Testis (tissue), 3 donors: ENCODE results near the gene RNF220. TPM values are rescaled to one million over a fixed set of nuclear protein-coding genes. Genes with fewer than 3 reads are reported as not detected.
"Not testable (repeated sequence)": the region's sequence is repeated elsewhere in the genome, so short reads cannot be mapped to it uniquely, and the experiment has no call there.

Source experiments
- DNase-seq: peaks from one replicate; pipeline ENCODE4 v3.0.0-alpha.2; 2019
- H3K27ac ChIP-seq, 2 donors: fragments of 200-600 bp; sonication (generic); one replicate each; pipeline ENCODE4 v1.5.1; 2019
- H3K27me3 ChIP-seq: fragments of 200-600 bp; sonication (generic); one replicate; pipeline ENCODE4 v1.5.1; 2019
- H3K36me3 ChIP-seq: fragments of 200-600 bp; sonication (generic); one replicate; pipeline ENCODE4 v1.5.1; 2017; ENCODE audit warnings: low read depth; ENCODE audit errors: missing control alignments
- H3K4me1 ChIP-seq: fragments of 200-600 bp; sonication (generic); one replicate; pipeline ENCODE4 v1.5.1; 2019
- H3K4me3 ChIP-seq, 2 donors: fragments of 200-600 bp; sonication (generic); one replicate each; pipeline ENCODE4 v1.5.1; 2017 to 2019
- H3K9me3 ChIP-seq: fragments of 200-600 bp; sonication (generic); one replicate; pipeline ENCODE4 v1.5.1; 2017
- POLR2A ChIP-seq: fragments of 450-650 bp; IDR thresholded peaks from one replicate; pipeline ENCODE4 v1.6.1; 2017; ENCODE audit warnings: antibody characterized with exemption, mild to moderate bottlenecking, moderate library complexity
- WGBS, 2 donors: methylation state at CpG; one replicate each; pipeline ENCODE4 v1.1.5; 2018; 5-methylcytosine and 5-hydroxymethylcytosine counted together
- intact Hi-C: fragments of 100-400 bp; cut with DNase I; formaldehyde crosslinking; loops from one replicate; pipeline ENCODE4 v1.15.1; 2023; ENCODE audit warnings: low total_unique reads
- polyA plus RNA-seq: library from polyadenylated mRNA; stranded (reverse); fragments of 350-450 nt; fragmentation: Illumina TruSeq; extraction: RNeasy Lipid Tissue Mini Kit (QIAGEN cat#74804); gene quantifications from one replicate; pipeline ENCODE4 v1.2.3, GENCODE V29; 2014; ENCODE audit warnings: low read depth, low replicate concordance; ENCODE audit not compliant: insufficient read depth
- total RNA-seq, 2 donors: library from RNA; depleted of rRNA; stranded (reverse); fragments of >200 nt; gene quantifications; one replicate each; pipeline ENCODE4 v1.2.3, GENCODE V29; 2016
- TF ChIP-seq, protein P1 (sequence below), 3 experiments: fragments of 450-650 bp in 2 of 3; fragments of 200-600 bp in 1 of 3; sonication (generic) in 1 of 3; IDR thresholded peaks; one replicate each; pipeline ENCODE4 v1.5.1; 2016 to 2019; ENCODE audit warnings: antibody characterized with exemption in 3 of 3, mild to moderate bottlenecking in 2 of 3, moderate library complexity in 1 of 3

The RNF220 gene
- total and polyA plus RNA-seq, 3 donors from 2014 or later = 99.3 to 148 (median 126) TPM

DNA sequence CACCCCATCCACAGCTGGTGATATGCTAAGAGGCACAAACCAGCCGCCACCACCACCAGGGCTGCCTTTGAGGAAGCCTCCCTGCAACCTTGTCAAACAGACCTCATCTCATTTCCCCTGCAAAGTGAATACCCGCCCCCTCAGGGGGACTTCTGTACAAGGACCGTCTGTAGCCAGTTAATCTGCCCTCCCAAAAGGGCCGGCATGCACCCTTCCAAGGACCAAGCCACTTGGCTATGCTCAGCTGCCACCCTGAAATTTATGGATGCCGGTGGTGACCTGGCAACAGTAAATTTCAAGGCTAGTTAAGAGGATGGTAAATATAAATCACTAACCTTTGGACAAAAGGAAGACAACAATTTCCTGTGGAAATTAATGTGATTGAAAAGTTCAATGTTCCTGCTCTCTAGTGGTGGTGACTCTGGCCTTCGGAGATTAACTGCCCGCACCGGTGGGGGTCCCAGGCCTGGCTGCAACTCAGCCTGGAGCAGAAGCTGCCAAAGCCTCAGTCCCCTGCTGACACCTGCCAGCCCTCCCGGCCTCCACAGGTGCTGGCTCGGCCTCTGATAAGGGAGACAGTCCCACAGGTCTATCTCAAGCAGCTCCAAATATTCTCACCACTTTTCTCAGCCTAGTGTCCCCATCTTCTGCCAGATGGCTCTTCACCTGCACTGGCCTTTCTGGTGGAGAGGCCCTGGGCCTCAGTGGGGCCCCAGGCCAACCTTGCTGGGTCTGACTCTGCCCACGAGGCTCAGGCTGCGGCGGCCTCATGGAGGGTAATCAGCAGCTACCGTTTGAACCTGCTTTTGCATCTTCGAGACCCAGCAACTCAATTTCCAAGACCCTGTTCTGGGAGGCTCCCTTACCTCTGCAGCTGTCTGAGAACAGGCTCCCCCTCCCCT lies 257.0 kb downstream of the RNF220 start:
- Histone ChIP-seq H3K27me3 (no peaks in the 10 kb centered on the region), H3K4me1 (peaks cover 4% of the 10 kb centered on the region), H3K36me3 (no peaks in the 10 kb centered on the region), H3K9me3 (no peaks in the 10 kb centered on the region), H3K27ac (no peak overlapping the region), H3K4me3 (no peak overlapping the region)
- TF ChIP-seq, protein P1, sequence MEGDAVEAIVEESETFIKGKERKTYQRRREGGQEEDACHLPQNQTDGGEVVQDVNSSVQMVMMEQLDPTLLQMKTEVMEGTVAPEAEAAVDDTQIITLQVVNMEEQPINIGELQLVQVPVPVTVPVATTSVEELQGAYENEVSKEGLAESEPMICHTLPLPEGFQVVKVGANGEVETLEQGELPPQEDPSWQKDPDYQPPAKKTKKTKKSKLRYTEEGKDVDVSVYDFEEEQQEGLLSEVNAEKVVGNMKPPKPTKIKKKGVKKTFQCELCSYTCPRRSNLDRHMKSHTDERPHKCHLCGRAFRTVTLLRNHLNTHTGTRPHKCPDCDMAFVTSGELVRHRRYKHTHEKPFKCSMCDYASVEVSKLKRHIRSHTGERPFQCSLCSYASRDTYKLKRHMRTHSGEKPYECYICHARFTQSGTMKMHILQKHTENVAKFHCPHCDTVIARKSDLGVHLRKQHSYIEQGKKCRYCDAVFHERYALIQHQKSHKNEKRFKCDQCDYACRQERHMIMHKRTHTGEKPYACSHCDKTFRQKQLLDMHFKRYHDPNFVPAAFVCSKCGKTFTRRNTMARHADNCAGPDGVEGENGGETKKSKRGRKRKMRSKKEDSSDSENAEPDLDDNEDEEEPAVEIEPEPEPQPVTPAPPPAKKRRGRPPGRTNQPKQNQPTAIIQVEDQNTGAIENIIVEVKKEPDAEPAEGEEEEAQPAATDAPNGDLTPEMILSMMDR (IDR thresholded peaks at IDR 0.05) = no peak
- TF ChIP-seq POLR2A = no peak
- intact Hi-C loops = no loop called here
- WGBS, 2 donors = 76 to 80% methylated on average over 15 of the region's 15 CpGs
- no peak for DNase-seq

DNA sequence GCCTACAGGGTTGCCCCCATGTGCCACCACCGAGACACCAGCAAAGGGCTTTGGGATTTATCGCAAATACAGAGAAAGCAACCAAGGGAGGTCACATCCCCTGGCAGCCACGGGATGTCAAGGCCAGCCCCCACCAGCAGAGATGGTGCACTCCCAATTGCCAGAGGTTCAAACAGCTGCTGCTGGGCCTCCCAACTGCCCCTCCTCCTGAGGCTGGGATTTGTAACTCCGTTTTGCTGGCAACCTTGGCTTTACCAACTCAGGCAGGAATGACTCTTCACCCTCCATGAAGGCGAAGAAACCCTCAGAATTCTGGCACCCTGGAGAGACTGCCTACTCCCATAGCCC lies 257.6 kb downstream of the RNF220 start:
- Histone ChIP-seq H3K36me3 (no peaks in the 10 kb centered on the region), H3K4me3 (no peak overlapping the region), H3K27me3 (no peaks in the 10 kb centered on the region), H3K4me1 (peaks cover 4% of the 10 kb centered on the region), H3K27ac (no peak overlapping the region), H3K9me3 (no peaks in the 10 kb centered on the region)
- intact Hi-C loops = no loop called here
- TF ChIP-seq POLR2A = no peak
- no peak for DNase-seq
- 57 to 86% methylated on average over 3 to 5 of the region's 5 CpGs for WGBS, 2 donors

DNA sequence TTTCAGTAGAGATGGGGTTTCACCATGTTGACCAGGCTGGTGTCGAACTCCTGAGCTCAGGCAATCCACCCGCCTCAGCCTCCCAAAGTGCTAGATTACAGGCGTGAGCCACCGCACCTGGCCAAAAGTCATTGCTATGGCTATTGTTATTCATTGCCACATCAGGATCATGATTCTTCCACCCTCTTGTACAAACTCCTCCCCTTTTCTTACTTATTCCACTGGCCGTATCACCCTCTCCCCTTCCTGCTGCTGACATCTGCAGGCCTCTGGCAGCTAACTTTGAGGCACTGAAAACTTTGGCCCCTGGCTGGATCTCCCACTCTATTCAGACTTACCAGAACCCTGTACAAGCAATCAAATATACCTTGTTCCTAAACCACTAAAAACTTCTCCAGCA lies 258.4 kb downstream of the RNF220 start:
- no peak for TF ChIP-seq POLR2A
- TF ChIP-seq, protein P1 (IDR thresholded peaks at IDR 0.05) = no peak
- Histone ChIP-seq H3K4me3 (no peak overlapping the region), H3K36me3 (no peaks in the 10 kb centered on the region), H3K27ac (no peak overlapping the region), H3K4me1 (peaks cover 4% of the 10 kb centered on the region), H3K27me3 (no peaks in the 10 kb centered on the region), H3K9me3 (no peaks in the 10 kb centered on the region)
- DNase-seq = no peak
- 91 to 97% methylated on average over 5 of the region's 5 CpGs for WGBS, 2 donors
- intact Hi-C loops = no loop called here

DNA sequence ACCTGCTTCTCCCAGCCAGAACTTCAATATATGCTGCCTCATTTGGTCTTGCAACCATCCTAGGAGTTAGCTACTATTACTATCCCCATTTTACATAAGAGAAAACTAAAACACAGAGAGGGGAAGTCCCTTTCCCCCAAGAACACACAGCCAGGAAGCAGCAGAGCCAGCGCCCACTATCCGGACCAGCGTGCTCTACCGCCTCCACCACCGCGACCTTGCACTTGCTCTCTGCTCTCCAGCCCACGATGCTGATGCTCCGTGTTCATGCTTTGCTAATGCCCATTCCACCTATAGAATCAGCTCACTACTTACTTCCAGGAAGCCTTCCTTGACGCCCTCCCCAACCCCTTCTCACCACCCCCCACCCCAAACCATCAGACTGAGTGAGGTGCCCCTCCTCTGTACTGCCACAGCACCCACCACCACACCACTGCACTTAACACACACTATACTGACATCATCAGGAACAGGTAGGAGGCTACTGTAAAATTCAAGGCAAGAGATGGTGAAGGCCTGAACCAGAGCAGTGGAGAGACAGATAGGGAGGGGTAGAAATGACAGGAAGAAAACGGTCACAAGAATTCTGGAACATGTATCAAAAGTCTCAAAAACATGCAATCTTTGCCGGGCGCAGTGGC lies 259.8 kb downstream of the RNF220 start:
- no peaks in the 10 kb centered on the region for H3K36me3 ChIP-seq
- DNase-seq = no peak
- no peak overlapping the region for H3K27ac ChIP-seq
- no peaks in the 10 kb centered on the region for H3K27me3 ChIP-seq
- intact Hi-C loops = no loop called here
- TF ChIP-seq, protein P1 (IDR thresholded peaks at IDR 0.05) = no peak
- TF ChIP-seq POLR2A = no peak
- no peaks in the 10 kb centered on the region for H3K9me3 ChIP-seq
- H3K4me3 ChIP-seq = no peak overlapping the region
- H3K4me1 ChIP-seq = peaks cover 4% of the 10 kb centered on the region
- 92% methylated on average over 12 of the region's 12 CpGs for WGBS, 2 donors

DNA sequence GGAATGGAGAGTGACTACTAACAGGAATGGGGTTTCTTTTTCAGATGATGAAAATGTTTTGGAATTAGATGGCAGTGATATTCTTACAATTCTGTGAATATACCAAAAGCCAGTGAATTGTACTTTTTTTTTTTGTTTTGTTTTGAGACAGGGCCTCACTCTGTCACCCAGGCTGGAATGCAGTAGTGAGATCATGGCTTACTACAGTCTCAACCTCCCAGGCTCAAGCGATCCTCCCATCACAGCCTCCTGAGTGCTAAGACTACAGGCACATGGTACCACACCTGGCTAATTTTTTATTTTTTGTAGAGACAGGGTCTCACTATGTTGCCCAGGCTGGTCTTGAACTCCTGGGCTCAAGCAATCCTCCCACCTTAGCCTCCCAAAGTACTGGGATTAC lies 261.7 kb downstream of the RNF220 start:
- 88 to 100% methylated on average over 1 of the region's 1 CpG for WGBS, 2 donors
- H3K4me1 ChIP-seq, DNase-seq: not testable (repeated sequence)

More for the DNA sequence above, 261.7 kb downstream of the RNF220 start:
- H3K27ac ChIP-seq, H3K9me3 ChIP-seq, H3K4me3 ChIP-seq, H3K36me3 ChIP-seq, intact Hi-C loops, H3K27me3 ChIP-seq: not testable (repeated sequence)
